Measurements from ENCODE around the gene TOR1A. TPM values are rescaled to one million over a fixed set of nuclear protein-coding genes. Genes with fewer than 3 reads are reported as not detected.

TOR1A gene
- total RNA-seq, 1 experiment from 2014 or later, result 32.2 TPM

DNA sequence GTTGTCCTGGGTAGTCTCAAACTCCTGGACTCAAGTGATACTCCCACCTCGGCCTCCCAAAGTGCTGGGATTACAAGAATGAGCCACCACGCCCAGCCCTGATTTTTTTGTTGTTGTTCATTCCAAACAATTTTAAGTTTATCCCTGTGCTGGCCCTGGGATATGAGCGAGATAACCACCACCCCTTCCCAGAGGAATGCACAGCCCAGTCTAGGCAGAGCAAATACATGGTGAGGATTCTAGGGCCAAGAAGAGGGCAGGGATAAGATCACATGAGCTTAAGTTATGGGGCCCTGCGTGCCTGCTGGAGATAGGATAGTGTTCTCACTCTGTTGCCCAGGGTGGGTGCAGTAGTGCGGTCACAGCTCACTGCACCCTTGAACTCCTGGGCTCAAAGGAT lies 42.0 kb downstream of the TOR1A start:
- Mint-ChIP-seq H3K27ac (ENCODE audit: unreplicated experiment) (no peak overlapping the region), H3K4me3 (ENCODE audit: unreplicated experiment) (no peak overlapping the region), H3K36me3 (ENCODE audit: insufficient read depth, unreplicated experiment) (peaks cover 4% of the 10 kb centered on the region), H3K9me3 (ENCODE audit: unreplicated experiment) (no peaks in the 10 kb centered on the region), H3K4me1 (ENCODE audit: low read depth, unreplicated experiment) (peaks cover 6% of the 10 kb centered on the region), H3K27me3 (ENCODE audit: insufficient read depth, unreplicated experiment) (peaks cover 10% of the 10 kb centered on the region)
- H3K27me3 ChIP-seq (replicated peaks; ENCODE audit: control insufficient read depth, insufficient read depth, low read length), result no peaks in the 10 kb centered on the region
- DNase-seq, result no peak
- no peaks in the 10 kb centered on the region for H3K9me3 ChIP-seq
- POLR2A ChIA-PET, result interaction anchor here (0.5 kb wide), 1 partner anchor 55 kb away, joined by 4 read pairs; no protein-coding TSS in a partner anchor
- CTCF ChIA-PET, result interaction anchor here (0.6 to 1.6 kb wide), 4 partner anchors 32 to 140 kb away, joined by 3 to 15 read pairs (median 5); partner anchors contain the start of gene ASB6
- H3K4me3 ChIP-seq (ENCODE audit: low read depth, low read length), result no peak overlapping the region
- TF ChIP-seq, protein P1, sequence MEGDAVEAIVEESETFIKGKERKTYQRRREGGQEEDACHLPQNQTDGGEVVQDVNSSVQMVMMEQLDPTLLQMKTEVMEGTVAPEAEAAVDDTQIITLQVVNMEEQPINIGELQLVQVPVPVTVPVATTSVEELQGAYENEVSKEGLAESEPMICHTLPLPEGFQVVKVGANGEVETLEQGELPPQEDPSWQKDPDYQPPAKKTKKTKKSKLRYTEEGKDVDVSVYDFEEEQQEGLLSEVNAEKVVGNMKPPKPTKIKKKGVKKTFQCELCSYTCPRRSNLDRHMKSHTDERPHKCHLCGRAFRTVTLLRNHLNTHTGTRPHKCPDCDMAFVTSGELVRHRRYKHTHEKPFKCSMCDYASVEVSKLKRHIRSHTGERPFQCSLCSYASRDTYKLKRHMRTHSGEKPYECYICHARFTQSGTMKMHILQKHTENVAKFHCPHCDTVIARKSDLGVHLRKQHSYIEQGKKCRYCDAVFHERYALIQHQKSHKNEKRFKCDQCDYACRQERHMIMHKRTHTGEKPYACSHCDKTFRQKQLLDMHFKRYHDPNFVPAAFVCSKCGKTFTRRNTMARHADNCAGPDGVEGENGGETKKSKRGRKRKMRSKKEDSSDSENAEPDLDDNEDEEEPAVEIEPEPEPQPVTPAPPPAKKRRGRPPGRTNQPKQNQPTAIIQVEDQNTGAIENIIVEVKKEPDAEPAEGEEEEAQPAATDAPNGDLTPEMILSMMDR (IDR thresholded peaks at IDR 0.05; ENCODE audit: insufficient read depth in 1 of 2, low read depth in 1 of 2, low read length in 1 of 2, severe bottlenecking in 1 of 2, unreplicated experiment in 1 of 2), result no peak
- H3K4me1 ChIP-seq, result peaks cover 14% of the 10 kb centered on the region
- BruUV-seq (replicated peaks), result no TSS peak
- H3K36me3 ChIP-seq (ENCODE audit: control insufficient read depth, insufficient read depth, low read length), result no peaks in the 10 kb centered on the region
- intact Hi-C loops (cut with micrococcal nuclease; ENCODE audit: unreplicated experiment), result no loop called here

DNA sequence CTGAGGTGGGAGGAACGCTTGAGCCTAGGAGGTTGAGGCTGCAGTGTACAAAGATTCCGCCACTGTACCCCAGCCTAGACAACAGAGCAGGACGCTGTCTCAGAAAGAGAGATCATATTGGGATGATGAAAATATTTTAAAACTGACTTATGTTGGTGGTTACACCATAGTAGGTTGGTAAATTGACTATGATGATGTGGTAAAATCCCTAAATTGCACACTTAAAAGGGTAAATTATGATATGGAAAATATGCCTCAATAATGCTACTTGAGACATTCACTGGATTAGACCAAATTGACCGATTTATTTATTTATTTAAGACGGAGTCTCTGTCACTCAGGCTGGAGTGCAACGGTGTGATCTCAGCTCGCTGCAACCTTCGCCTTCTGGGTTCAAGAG lies 42.8 kb downstream of the TOR1A start:
- no peaks in the 10 kb centered on the region for H3K9me3 Mint-ChIP-seq (ENCODE audit: unreplicated experiment)
- H3K27me3 ChIP-seq (replicated peaks; ENCODE audit: control insufficient read depth, insufficient read depth, low read length), result no peaks in the 10 kb centered on the region
- H3K9me3 ChIP-seq, result no peaks in the 10 kb centered on the region
- H3K4me1 Mint-ChIP-seq (ENCODE audit: low read depth, unreplicated experiment), result peaks cover 6% of the 10 kb centered on the region
- no peaks in the 10 kb centered on the region for H3K36me3 ChIP-seq (ENCODE audit: control insufficient read depth, insufficient read depth, low read length)
- TF ChIP-seq, protein P1 (IDR thresholded peaks at IDR 0.05; ENCODE audit: insufficient read depth in 1 of 2, low read depth in 1 of 2, low read length in 1 of 2, severe bottlenecking in 1 of 2, unreplicated experiment in 1 of 2), result no peak
- POLR2A ChIA-PET, result no interaction called here
- H3K27me3 Mint-ChIP-seq (ENCODE audit: insufficient read depth, unreplicated experiment), result peaks cover 4% of the 10 kb centered on the region
- no TSS peak for BruUV-seq (replicated peaks)
- H3K4me1 ChIP-seq, result peaks cover 14% of the 10 kb centered on the region
- no peak overlapping the region for H3K27ac Mint-ChIP-seq (ENCODE audit: unreplicated experiment)
- no peak overlapping the region for H3K4me3 Mint-ChIP-seq (ENCODE audit: unreplicated experiment)
- no peak for DNase-seq
- CTCF ChIA-PET, result interaction anchor here (1.4 to 1.6 kb wide), 2 partner anchors 43 to 55 kb away, joined by 5 to 15 read pairs; no protein-coding TSS in a partner anchor
- H3K4me3 ChIP-seq (ENCODE audit: low read depth, low read length), result no peak overlapping the region
- intact Hi-C loops (cut with micrococcal nuclease; ENCODE audit: unreplicated experiment), result no loop called here
- peaks cover 6% of the 10 kb centered on the region for H3K36me3 Mint-ChIP-seq (ENCODE audit: insufficient read depth, unreplicated experiment)

DNA sequence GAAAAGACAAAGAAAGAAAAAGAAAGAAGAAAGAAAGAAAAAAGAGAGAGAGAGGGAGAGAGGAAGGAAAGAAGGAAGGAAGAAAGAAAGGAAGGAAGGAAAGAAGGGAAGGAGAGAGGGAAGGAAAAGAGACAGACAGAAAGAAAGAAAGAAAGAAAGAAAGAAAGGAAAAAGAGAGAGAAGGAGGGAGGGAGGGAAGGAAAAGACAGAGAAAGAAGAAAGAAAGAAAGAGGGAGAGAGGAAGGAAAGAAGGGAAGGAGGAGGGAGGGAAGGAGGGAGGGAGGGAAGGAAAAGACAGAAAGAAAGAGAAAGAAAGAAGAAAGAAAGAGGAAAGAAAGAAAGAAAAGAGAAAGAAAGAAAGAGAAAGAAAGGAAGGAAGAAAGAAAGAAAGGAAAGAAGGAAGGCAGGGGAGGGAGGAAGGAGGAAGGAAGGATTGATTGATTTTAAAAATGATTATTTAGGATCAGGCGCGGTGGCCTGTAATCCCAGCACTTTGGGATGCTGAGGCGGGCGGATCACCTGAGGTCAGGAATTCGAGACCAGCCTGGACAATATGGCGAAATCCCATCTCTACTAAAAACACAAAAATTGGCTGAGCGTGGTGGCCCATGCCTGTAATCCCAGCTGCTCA lies 44.3 kb downstream of the TOR1A start:
- no TSS peak for BruUV-seq (replicated peaks)

More for the DNA sequence above, 44.3 kb downstream of the TOR1A start:
- CTCF ChIA-PET, result interaction anchor here (0.7 kb wide), 1 partner anchor 446 kb away, joined by 7 read pairs; no protein-coding TSS in a partner anchor
- Mint-ChIP-seq H3K4me3 (ENCODE audit: unreplicated experiment) (no peak overlapping the region), H3K27me3 (ENCODE audit: insufficient read depth, unreplicated experiment) (peaks cover 4% of the 10 kb centered on the region), H3K36me3 (ENCODE audit: insufficient read depth, unreplicated experiment) (peaks cover 6% of the 10 kb centered on the region), H3K4me1 (ENCODE audit: low read depth, unreplicated experiment) (peaks cover 6% of the 10 kb centered on the region), H3K27ac (ENCODE audit: unreplicated experiment) (peak overlapping the region; percentile 4), H3K9me3 (ENCODE audit: unreplicated experiment) (no peaks in the 10 kb centered on the region)
- POLR2A ChIA-PET, result no interaction called here
- TF ChIP-seq, protein P1 (IDR thresholded peaks at IDR 0.05; ENCODE audit: insufficient read depth in 1 of 2, low read depth in 1 of 2, low read length in 1 of 2, severe bottlenecking in 1 of 2, unreplicated experiment in 1 of 2), result no peak
- intact Hi-C loops (cut with micrococcal nuclease; ENCODE audit: unreplicated experiment), result no loop called here
- H3K9me3 ChIP-seq, result no peaks in the 10 kb centered on the region
- no peaks in the 10 kb centered on the region for H3K27me3 ChIP-seq (replicated peaks; ENCODE audit: control insufficient read depth, insufficient read depth, low read length)
- peaks cover 14% of the 10 kb centered on the region for H3K4me1 ChIP-seq
- DNase-seq, result no peak
- no peak overlapping the region for H3K4me3 ChIP-seq (ENCODE audit: low read depth, low read length)
- H3K36me3 ChIP-seq (ENCODE audit: control insufficient read depth, insufficient read depth, low read length), result no peaks in the 10 kb centered on the region
